Ovary (tissue), 3 donors: Measurements from ENCODE around the gene SPRED2.

ENCODE experiments used
- POLR2A ChIP-seq: fragments of 450-650 bp; IDR thresholded peaks from one replicate; pipeline ENCODE4 v1.6.1; 2017; ENCODE audit warnings: antibody characterized with exemption, mild to moderate bottlenecking, moderate library complexity
- TF ChIP-seq, protein P1 (sequence below), 3 donors: fragments of 450-650 bp in 2 of 3; fragments of 200-600 bp in 1 of 3; IDR thresholded peaks; one replicate each; pipeline versions ENCODE4 v1.5.1 to v1.8.0; 2016 to 2022; ENCODE audit warnings: antibody characterized with exemption in 3 of 3, mild to moderate bottlenecking in 1 of 3
- donor health status: DM: no; HTN: no; CAD: no.

DNA sequence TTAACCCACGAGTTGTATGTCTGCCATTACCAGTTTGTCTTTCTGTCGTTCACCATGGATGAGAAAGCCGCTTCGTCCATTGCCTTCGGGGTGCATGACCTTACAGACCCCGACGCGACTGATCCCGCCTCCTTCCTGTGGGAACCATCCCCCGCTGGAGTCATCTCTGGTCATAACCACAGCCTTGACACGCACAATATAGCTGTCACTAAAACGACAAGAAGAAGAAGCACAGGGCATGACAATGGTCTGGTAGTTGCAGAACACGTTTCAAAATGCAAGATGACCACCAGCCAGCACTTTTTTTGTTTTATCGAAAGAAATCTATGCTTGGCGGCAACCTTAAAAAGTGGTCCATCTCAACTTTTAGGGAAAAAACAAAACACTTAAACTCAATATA is 87.7 kb downstream of the SPRED2 start:
- TF ChIP-seq, protein P1, sequence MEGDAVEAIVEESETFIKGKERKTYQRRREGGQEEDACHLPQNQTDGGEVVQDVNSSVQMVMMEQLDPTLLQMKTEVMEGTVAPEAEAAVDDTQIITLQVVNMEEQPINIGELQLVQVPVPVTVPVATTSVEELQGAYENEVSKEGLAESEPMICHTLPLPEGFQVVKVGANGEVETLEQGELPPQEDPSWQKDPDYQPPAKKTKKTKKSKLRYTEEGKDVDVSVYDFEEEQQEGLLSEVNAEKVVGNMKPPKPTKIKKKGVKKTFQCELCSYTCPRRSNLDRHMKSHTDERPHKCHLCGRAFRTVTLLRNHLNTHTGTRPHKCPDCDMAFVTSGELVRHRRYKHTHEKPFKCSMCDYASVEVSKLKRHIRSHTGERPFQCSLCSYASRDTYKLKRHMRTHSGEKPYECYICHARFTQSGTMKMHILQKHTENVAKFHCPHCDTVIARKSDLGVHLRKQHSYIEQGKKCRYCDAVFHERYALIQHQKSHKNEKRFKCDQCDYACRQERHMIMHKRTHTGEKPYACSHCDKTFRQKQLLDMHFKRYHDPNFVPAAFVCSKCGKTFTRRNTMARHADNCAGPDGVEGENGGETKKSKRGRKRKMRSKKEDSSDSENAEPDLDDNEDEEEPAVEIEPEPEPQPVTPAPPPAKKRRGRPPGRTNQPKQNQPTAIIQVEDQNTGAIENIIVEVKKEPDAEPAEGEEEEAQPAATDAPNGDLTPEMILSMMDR (IDR thresholded peaks at IDR 0.05), result no peak
- TF ChIP-seq POLR2A, result no peak
